Stomach (tissue), 9 donors: ENCODE data around the gene MTARC1. TPM values are rescaled to one million over a fixed set of nuclear protein-coding genes. Genes with fewer than 3 reads are reported as not detected.

Experiments used
- DNase-seq, 2 donors: peaks; one replicate each; pipeline versions ENCODE4 v3.0.0 to v3.0.0-alpha.2; 2013 to 2019
- H3K27ac ChIP-seq, 5 donors: fragments of 200-600 bp in 4 of 5; sonication (generic) in 4 of 5; one replicate each; pipeline ENCODE4 v1.5.1; 2013 to 2019; ENCODE audit warnings: mild to moderate bottlenecking in 1 of 5, moderate library complexity in 1 of 5
- H3K27me3 ChIP-seq, 3 donors: fragments of 200-600 bp; sonication (generic); one replicate each; pipeline ENCODE4 v1.5.1; 2017 to 2019; ENCODE audit warnings: mixed run types in 1 of 3
- H3K36me3 ChIP-seq, 4 donors: fragments of 200-600 bp; sonication (generic); 1 replicate in 3 of 4; 2 replicates in 1 of 4; pipeline ENCODE4 v1.5.1; 2016 to 2019
- H3K4me1 ChIP-seq, 4 donors: fragments of 200-600 bp; sonication (generic); one replicate each; pipeline ENCODE4 v1.5.1; 2016 to 2019
- H3K4me3 ChIP-seq, 4 donors: fragments of 200-600 bp; sonication (generic) in 3 of 4; one replicate each; pipeline ENCODE4 v1.5.1; 2016 to 2019; ENCODE audit warnings: mild to moderate bottlenecking in 1 of 4
- H3K9me3 ChIP-seq, 4 donors: fragments of 200-600 bp; sonication (generic); one replicate each; pipeline ENCODE4 v1.5.1; 2016 to 2019
- EP300 ChIP-seq: sonication (generic); formaldehyde crosslinking; IDR thresholded peaks from one replicate; pipeline ENCODE4 v1.6.1; 2017; ENCODE audit warnings: antibody characterized with exemption
- POLR2A ChIP-seq, 4 donors: fragments of 450-650 bp; IDR thresholded peaks; one replicate each; pipeline ENCODE4 v1.6.1; 2016; ENCODE audit warnings: antibody characterized with exemption in 4 of 4, control low read depth in 2 of 4, mild to moderate bottlenecking in 1 of 4, moderate library complexity in 1 of 4
- POLR2AphosphoS5 ChIP-seq, 3 donors: sonication (generic); formaldehyde crosslinking; IDR thresholded peaks; one replicate each; pipeline ENCODE4 v1.6.1; 2016; ENCODE audit warnings: antibody characterized with exemption in 3 of 3
- WGBS, 5 donors: extraction: QIAGEN DNeasy Blood & Tissue Kit in 3 of 5; methylation state at CpG; one replicate each; pipeline versions ENCODE4 v1.1.5 to v1.1.7; 2013 to 2018; 5-methylcytosine and 5-hydroxymethylcytosine counted together
- intact Hi-C: fragments of 100-400 bp; cut with DNase I; formaldehyde crosslinking; loops from one replicate; pipeline ENCODE4 v1.15.1; 2023; ENCODE audit warnings: low total_unique reads
- polyA plus RNA-seq, 3 donors: library from polyadenylated mRNA; stranded (reverse); fragments of 200-250 nt; gene quantifications; one replicate each; pipeline ENCODE4 v1.2.3, GENCODE V29; 2013
- total RNA-seq, 5 donors: library from RNA; depleted of rRNA; stranded (reverse); fragments of >200 nt; gene quantifications; one replicate each; pipeline versions ENCODE4 v1.1.0 to v1.2.3, GENCODE V29; 2014 to 2016
- TF ChIP-seq, protein P1 (sequence below), 7 experiments: fragments of 450-650 bp in 4 of 7; fragments of 200-600 bp in 3 of 7; sonication (generic) in 3 of 7; IDR thresholded peaks; one replicate each; pipeline ENCODE4 v1.5.1; 2016 to 2019; ENCODE audit warnings: antibody characterized with exemption in 7 of 7, control low read depth in 2 of 7, mild to moderate bottlenecking in 1 of 7
- donor health status: healthy with polysubstance abuse.
- donor health status: Bipolar disorder and iron deficiency.
- donor health status: healthy.

The MTARC1 gene
- total and polyA plus RNA-seq, 8 donors = under 0.01 to 9.9 (median 6.2) TPM

DNA sequence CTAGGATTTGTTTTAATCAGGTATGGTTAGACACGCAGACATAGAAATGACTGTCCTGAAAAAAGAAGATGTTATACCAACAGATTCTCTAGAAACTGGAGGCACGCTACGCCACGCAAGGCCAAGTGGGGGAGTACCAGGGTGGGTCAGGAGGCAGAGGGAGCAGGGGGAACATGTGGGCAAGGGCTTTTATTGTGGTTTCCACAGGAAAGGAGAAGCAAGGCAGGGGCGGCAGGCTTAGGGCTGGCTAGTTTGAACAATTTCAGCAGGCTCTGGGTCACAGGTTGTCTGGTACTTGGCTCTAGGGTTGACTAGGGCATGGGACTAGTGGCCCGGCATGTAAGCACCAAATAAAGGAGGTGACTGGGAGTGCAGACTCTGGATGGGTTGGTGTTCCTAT is 31.4 kb upstream of the MTARC1 start:
- H3K27me3 ChIP-seq = no peaks in the 10 kb centered on the region
- 82 to 89% (median 84%) methylated on average over 6 of the region's 6 CpGs for WGBS, 5 donors
- intact Hi-C loops = no loop called here
- H3K4me3 ChIP-seq = no peak overlapping the region
- DNase-seq = no peak
- TF ChIP-seq, protein P1, sequence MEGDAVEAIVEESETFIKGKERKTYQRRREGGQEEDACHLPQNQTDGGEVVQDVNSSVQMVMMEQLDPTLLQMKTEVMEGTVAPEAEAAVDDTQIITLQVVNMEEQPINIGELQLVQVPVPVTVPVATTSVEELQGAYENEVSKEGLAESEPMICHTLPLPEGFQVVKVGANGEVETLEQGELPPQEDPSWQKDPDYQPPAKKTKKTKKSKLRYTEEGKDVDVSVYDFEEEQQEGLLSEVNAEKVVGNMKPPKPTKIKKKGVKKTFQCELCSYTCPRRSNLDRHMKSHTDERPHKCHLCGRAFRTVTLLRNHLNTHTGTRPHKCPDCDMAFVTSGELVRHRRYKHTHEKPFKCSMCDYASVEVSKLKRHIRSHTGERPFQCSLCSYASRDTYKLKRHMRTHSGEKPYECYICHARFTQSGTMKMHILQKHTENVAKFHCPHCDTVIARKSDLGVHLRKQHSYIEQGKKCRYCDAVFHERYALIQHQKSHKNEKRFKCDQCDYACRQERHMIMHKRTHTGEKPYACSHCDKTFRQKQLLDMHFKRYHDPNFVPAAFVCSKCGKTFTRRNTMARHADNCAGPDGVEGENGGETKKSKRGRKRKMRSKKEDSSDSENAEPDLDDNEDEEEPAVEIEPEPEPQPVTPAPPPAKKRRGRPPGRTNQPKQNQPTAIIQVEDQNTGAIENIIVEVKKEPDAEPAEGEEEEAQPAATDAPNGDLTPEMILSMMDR (IDR thresholded peaks at IDR 0.05) = no peak
- H3K9me3 ChIP-seq = no peaks in the 10 kb centered on the region
- no peak overlapping the region for H3K27ac ChIP-seq
- H3K36me3 ChIP-seq = peaks cover 24 to 37% (median 33%) of the 10 kb centered on the region in 4 donors
- H3K4me1 ChIP-seq = peaks cover 9 to 35% (median 26%) of the 10 kb centered on the region in 4 donors

DNA sequence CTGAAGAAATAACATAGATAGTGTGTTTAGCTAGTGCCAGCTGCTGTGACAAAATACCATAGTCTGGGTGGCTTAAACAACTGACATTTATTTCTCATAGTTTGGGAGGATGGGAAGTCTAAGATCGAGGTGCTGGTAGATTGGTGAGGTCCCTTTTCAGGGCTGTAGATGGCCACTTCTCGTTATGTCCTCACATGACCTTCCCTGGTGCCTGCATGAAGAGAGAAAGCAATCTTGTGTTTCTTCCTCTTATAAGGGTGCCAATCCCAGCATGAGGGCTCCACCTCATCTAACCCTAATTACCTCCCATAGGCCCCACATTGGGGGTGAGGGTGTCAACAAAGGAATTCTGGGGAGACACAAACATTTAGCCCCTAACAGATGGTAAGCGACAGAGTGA is 29.3 kb upstream of the MTARC1 start:
- DNase-seq = no peak
- WGBS, 5 donors = 83 to 94% (median 87%) methylated on average over 3 of the region's 3 CpGs

DNA sequence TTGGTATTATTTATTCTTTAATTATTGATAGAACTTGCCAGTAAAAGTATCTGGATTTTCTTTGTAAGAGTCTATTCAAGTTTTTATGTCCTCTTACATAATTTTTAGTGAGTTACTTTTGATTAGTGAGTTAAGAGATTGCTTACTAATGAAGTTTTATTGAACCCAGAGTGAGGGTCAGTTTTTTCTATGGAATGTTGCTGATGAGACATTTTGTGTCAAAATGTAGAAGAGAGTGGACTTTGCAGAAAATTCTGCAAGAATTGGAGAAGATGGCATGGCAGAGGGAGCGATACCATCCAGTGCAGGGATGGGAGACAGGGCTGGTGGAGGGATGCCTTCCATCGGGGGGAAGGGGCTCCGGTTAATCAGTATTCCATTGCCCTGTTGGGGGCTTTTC is 27.6 kb upstream of the MTARC1 start:
- no peak for DNase-seq
- no peaks in the 10 kb centered on the region for H3K27me3 ChIP-seq
- no peaks in the 10 kb centered on the region for H3K9me3 ChIP-seq
- no peak for TF ChIP-seq POLR2AphosphoS5 (IDR thresholded peaks at IDR 0.05)
- TF ChIP-seq, protein P1 (IDR thresholded peaks at IDR 0.05) = no peak
- no peak for TF ChIP-seq POLR2A (IDR thresholded peaks at IDR 0.05)
- TF ChIP-seq EP300 = no peak
- intact Hi-C loops = no loop called here
- H3K4me3 ChIP-seq = no peak overlapping the region
- H3K27ac ChIP-seq = peak overlapping the region in 2 of 5 donors; percentile 5 to 17
- H3K4me1 ChIP-seq = peaks cover 14 to 25% (median 20%) of the 10 kb centered on the region in 4 donors
- WGBS, 5 donors = 92 to 97% (median 95%) methylated on average over 3 of the region's 3 CpGs
- H3K36me3 ChIP-seq = peaks cover 24 to 62% (median 55%) of the 10 kb centered on the region in 4 donors

More for the DNA sequence above, 29.3 kb upstream of the MTARC1 start:
- no peak for TF ChIP-seq EP300
- TF ChIP-seq POLR2AphosphoS5 (IDR thresholded peaks at IDR 0.05) = no peak
- no peak for TF ChIP-seq POLR2A (IDR thresholded peaks at IDR 0.05)
- TF ChIP-seq, protein P1 (IDR thresholded peaks at IDR 0.05) = no peak
- Histone ChIP-seq H3K9me3 (no peaks in the 10 kb centered on the region), H3K27me3 (no peaks in the 10 kb centered on the region), H3K4me3 (no peak overlapping the region), H3K4me1 (peaks cover 11 to 23% (median 19%) of the 10 kb centered on the region in 4 donors), H3K27ac (no peak overlapping the region), H3K36me3 (peaks cover 24 to 48% (median 40%) of the 10 kb centered on the region in 4 donors)
- intact Hi-C loops = no loop called here

DNA sequence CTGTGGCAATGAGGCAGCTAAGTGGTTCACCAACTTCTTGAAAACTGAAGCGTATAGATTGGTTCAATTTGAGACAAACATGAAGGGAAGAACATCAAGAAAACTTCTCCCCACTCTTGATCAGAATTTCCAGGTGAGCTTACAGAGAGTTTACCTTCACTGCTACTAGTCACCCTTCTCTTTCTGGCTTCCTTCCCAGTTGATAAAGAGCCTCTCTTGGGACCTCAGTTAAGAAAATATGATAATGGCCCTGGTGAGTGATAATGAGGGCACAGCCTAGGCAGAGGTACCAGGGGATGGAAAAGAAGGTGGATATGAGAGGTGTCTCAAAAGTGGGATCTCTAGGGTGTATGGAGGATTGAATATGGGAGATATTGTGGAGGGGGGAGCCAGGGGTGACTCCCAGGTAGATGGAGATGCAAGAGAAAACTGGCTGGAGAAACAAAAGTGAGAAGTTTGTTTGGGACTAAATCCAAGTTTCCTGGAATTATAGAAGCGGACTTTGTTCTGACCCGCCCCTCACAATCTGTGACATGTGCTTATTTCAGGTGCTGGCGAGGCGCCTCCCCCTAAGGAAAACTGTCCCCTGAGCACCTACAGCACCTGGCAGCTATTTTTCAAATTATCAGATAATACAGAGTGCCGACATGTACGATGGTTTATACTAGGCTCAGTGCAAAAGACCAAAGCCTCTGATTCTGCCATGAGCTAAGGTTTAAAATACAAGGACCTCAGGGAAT is 24.9 kb upstream of the MTARC1 start:
- Histone ChIP-seq H3K4me1 (peaks cover 14 to 24% (median 20%) of the 10 kb centered on the region in 4 donors), H3K27me3 (no peaks in the 10 kb centered on the region), H3K36me3 (peaks cover 0 to 49% (median 42%) of the 10 kb centered on the region in 4 donors), H3K27ac (peak overlapping the region; percentile 57 to 77 (median 63)), H3K4me3 (no peak overlapping the region), H3K9me3 (no peaks in the 10 kb centered on the region)
- DNase-seq = peak; percentile 71 to 83
- 34 to 59% (median 48%) methylated on average over 7 of the region's 7 CpGs for WGBS, 5 donors
- TF ChIP-seq POLR2AphosphoS5 (IDR thresholded peaks at IDR 0.05) (peak in 1 of 3 donors; percentile 40), POLR2A (IDR thresholded peaks at IDR 0.05) (no peak)
- intact Hi-C loops = no loop called here

DNA sequence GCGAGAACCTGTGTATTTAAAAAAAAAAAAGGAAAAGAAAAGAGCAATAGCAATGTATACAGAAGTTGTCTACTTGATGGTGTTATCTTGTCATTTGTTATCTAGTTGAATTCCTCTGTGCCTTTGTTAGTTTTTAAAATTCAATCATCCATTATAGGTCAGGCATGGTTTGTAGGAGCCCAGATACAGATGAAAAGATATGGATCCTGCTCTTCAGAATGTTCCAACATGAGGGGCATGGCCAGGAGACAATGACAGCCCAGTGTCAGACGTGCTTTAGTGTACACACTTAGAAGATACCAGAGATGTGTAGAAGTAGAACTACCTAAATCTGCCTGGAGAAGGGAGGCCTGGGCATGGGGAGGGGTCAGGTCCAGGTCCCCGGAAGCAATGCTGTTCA is 22.0 kb upstream of the MTARC1 start:
- intact Hi-C loops = no loop called here
- no peaks in the 10 kb centered on the region for H3K9me3 ChIP-seq
- peaks cover 20 to 45% (median 27%) of the 10 kb centered on the region in 4 donors for H3K4me1 ChIP-seq
- DNase-seq = no peak
- H3K27ac ChIP-seq = no peak overlapping the region
- H3K4me3 ChIP-seq = no peak overlapping the region
- no peaks in the 10 kb centered on the region for H3K27me3 ChIP-seq
- 86 to 96% (median 92%) methylated on average over 3 of the region's 3 CpGs for WGBS, 5 donors
- TF ChIP-seq POLR2AphosphoS5 (IDR thresholded peaks at IDR 0.05) (no peak), POLR2A (IDR thresholded peaks at IDR 0.05) (no peak), EP300 (no peak)
- TF ChIP-seq, protein P1 (IDR thresholded peaks at IDR 0.05) = no peak
- peaks cover 4 to 52% (median 43%) of the 10 kb centered on the region in 4 donors for H3K36me3 ChIP-seq
